ENCODE data around the gene RAD51B.

The RAD51B gene

GRCh38 chr14:68458840-68459469 lies 639.4 kb downstream of the RAD51B start:
- no peak for DNase-seq

GRCh38 chr14:68459480-68460136 lies 640.0 kb downstream of the RAD51B start:
- DNase-seq: no peak

- DNase-seq: no peak
Measured at GRCh38 chr14:68460541-68460940, 641.0 kb downstream of the RAD51B start.

GRCh38 chr14:68461086-68461485 lies 641.5 kb downstream of the RAD51B start:
- DNase-seq: no peak

- DNase-seq: no peak
Measured at GRCh38 chr14:68462683-68463082, 643.1 kb downstream of the RAD51B start.

GRCh38 chr14:68463299-68463698 lies 643.7 kb downstream of the RAD51B start:
- no peak for DNase-seq

- no peak for DNase-seq
Measured at GRCh38 chr14:68463705-68464374, 644.3 kb downstream of the RAD51B start.

- DNase-seq: no peak
Measured at GRCh38 chr14:68464711-68465110, 645.1 kb downstream of the RAD51B start.

GRCh38 chr14:68466491-68466977 lies 647.0 kb downstream of the RAD51B start:
- no peak for DNase-seq

- no peak for DNase-seq
Measured at GRCh38 chr14:68467425-68467824, 647.8 kb downstream of the RAD51B start.

GRCh38 chr14:68468437-68469207 lies 649.0 kb downstream of the RAD51B start:
- DNase-seq: no peak

GRCh38 chr14:68469208-68469713 lies 649.7 kb downstream of the RAD51B start:
- no peak for DNase-seq

- no peak for DNase-seq
Measured at GRCh38 chr14:68470361-68470760, 650.8 kb downstream of the RAD51B start.

- no peak for DNase-seq
Measured at GRCh38 chr14:68471029-68471963, 651.7 kb downstream of the RAD51B start.

GRCh38 chr14:68471964-68472508 lies 652.5 kb downstream of the RAD51B start:
- no peak for DNase-seq

GRCh38 chr14:68473069-68473468 lies 653.5 kb downstream of the RAD51B start:
- DNase-seq: no peak

- DNase-seq: no peak
Measured at GRCh38 chr14:68473794-68474193, 654.2 kb downstream of the RAD51B start.

GRCh38 chr14:68474741-68475140 lies 655.2 kb downstream of the RAD51B start:
- no peak for DNase-seq

- DNase-seq: no peak
Measured at GRCh38 chr14:68475802-68476201, 656.2 kb downstream of the RAD51B start.

GRCh38 chr14:68476212-68477109 lies 656.9 kb downstream of the RAD51B start:
- no peak for DNase-seq

- no peak for DNase-seq
Measured at GRCh38 chr14:68477110-68477455, 657.5 kb downstream of the RAD51B start.
